DMS79 treated with DMSO at 0.1 percent for 48 hours (cell line): ENCODE results near the gene PCBP3.
"Not testable (repeated sequence)": the region's sequence is repeated elsewhere in the genome, so short reads cannot be mapped to it uniquely, and the experiment has no call there.

ENCODE experiments used
- DNase-seq: peaks from one replicate; lab custom pipeline; 2025; lab: John Stamatoyannopoulos, UW

The PCBP3 gene

DNA sequence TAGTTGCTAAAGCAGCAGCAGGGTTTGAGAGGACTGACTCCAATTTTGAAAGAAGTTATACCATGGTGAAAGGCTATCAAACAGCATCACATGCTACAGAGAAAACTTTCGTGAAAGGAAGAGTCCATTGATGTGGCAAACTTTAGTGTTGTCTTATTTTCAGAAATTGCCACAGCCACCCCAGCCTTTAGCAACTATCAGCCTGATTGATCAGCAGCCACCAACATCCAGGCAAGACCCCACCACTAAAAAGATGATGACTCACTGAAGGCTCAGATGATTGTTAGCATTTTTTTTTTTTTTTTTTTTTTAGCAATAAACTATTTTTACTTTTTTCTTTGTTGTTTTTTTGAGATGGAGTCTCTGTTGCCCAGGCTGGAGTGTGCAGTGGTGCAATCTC lies 35.3 kb downstream of the PCBP3 start:
- not testable (repeated sequence) for DNase-seq

DNA sequence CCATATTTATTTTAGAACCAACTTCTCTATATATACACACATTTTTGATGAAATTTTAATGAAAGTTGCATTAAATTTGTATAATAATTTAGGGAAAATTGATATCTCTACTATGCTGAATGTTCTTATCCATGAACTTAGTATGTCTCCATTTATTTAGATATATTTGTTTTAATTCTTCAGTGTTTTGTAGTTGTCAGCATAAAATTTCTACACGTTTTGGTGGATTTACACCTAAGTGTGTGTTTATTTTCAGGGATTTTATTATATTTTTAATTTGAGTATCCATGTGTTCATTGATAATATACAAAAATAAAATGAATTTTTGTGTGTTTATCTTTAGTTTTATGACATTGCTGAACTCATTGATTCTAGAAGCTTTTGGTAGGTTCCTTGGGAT lies 36.7 kb downstream of the PCBP3 start:
- no peak for DNase-seq

GRCh38 chr21:45695086-45695485 lies 51.6 kb downstream of the PCBP3 start:
- DNase-seq, result no peak

DNA sequence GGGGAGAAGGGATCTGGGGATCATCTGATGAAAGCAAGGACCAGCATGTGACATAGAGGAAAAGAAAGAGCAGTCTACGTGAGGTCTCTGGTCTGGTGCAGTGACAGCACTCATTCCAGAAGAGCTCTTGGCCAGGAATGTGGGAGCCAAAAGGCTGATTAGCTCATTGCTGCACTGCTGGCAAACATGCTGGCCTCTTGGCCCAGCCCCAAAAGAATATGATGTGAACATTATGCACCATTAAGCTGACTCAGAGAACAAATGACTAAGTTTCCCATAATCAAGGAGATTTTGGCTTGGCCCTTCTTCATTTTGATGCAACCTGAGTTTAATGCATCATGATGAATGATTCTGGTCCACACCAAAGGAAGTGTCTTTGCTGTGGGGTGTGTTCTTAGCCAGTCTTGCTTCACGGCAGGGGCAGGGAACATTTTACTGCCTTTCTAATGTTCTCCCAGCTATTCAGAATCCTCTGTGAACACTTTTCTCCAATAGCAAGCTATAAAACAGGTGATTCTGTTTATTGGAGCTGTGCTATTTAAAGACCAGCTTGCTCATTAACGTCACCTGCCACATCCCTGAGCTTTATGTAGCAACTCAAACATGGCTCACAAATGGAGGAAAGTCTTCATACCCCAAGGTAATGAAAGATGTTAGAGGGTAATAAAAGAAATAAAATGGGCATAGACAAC lies 55.1 kb downstream of the PCBP3 start:
- peak; percentile 7 for DNase-seq

DNA sequence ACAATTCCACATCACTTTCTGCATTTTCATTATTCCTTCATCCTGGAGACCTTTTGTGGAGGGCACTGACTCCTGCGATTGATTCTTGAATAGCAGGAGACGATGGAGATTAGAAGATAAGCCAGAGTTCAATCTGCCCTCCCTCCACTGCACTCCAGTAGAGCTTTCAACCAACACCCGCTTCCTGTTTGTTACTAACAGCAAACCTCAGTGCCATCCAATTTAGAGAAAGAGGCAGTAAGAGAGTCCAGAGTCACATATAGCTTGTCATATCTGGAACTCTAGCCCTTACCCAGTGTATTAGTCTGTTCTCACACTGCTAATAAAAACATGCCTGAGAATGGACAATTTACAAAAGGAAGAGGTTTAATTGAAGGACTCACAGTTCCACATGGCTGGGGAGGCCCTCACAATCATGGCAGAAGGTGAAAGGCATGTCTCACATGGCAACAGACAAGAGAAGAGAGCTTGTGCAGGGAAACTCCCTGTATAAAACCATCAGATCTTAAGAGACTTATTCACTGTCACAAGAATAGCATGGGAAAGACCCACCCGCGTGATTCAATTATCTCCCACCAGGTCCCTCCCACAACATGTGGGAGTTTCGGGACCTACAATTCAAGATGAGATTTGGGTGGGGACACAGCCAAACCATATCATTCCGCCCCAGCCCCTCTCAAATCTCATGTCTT lies 55.9 kb downstream of the PCBP3 start:
- no peak for DNase-seq

- no peak for DNase-seq
Measured at GRCh38 chr21:45699966-45700365, 56.4 kb downstream of the PCBP3 start.

GRCh38 chr21:45700461-45700860 lies 56.9 kb downstream of the PCBP3 start:
- no peak for DNase-seq

DNA sequence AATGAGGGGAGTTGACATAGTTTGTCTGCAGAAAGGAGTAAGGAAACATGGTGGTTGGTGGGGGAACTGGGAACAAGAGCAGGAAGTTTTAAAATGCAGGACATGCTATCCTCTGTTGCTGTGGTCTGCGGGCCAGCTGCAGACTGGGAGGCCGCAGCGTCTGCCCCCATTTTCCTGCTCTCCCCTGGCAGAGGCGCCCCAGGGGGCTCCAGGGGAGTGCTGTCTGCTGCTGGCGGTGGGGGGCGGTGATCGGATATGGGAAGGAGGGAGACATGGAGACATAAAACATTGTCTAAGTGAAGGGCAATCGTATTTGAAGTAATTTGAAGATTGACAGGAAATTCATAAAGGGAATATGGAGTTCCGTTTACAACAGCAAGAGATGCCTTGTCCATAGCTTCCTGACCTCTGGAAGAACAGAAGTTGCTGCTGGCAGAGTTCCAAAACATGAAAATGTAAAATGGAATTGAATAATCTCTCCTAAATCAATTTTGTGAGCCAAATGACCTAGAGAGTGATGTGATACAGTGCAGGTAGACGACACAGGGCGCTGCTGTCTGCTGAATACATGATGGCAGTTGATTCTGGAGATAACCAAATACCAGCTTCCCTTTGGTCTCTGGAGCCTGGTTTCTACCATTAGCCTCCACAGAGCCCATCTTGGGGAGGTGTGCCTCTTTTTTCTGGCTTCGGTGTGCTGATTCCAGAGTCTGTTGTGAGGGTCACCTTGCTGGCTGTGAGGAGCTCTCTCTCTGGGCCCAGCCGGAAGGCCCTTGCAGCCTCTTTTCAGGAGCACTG lies 61.0 kb downstream of the PCBP3 start:
- DNase-seq, result no peak

GRCh38 chr21:45706299-45706698 lies 62.8 kb downstream of the PCBP3 start:
- DNase-seq, result no peak

DNA sequence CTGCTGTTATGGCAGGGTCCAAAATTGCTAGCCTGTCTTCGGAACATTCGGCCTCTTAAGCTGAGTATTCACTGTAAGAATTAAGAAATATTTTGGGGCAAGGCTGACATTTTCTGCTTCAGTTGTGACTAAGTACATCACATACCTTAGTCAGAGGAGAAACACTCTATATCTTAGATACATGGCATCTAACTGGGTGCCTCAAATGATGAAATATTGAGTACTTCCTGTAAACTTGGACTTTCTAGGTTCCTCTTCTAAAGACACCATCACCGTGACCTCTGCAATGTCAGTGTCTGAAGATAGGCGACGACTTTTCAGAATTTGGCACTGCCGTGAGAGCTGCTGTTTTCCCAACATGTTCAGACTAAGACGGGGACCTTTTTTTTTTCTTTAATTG lies 65.6 kb downstream of the PCBP3 start:
- no peak for DNase-seq

- DNase-seq, result no peak
Measured at GRCh38 chr21:45709696-45710268, 66.3 kb downstream of the PCBP3 start.

DNA sequence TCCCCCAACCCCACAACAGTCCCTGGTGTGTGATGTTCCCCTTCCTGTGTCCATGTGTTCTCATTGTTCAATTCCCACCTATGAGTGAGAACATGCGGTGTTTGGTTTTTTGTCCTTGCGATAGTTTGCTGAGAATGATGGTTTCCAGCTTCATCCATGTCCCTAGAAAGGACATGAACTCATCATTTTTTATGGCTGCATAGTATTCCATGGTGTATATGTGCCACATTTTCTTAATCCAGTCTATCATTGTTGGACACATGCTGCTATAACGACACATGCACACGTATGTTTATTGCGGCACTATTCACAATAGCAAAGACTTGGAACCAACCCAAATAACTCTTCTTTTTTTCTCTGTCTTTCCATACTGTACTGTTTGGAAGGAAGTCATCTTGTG lies 66.8 kb downstream of the PCBP3 start:
- not testable (repeated sequence) for DNase-seq

- peak; percentile 60 for DNase-seq
Measured at GRCh38 chr21:45713613-45714012, 70.1 kb downstream of the PCBP3 start.

- DNase-seq, result no peak
Measured at GRCh38 chr21:45715441-45715840, 71.9 kb downstream of the PCBP3 start.

- no peak for DNase-seq
Measured at GRCh38 chr21:45718413-45718812, 74.9 kb downstream of the PCBP3 start.

DNA sequence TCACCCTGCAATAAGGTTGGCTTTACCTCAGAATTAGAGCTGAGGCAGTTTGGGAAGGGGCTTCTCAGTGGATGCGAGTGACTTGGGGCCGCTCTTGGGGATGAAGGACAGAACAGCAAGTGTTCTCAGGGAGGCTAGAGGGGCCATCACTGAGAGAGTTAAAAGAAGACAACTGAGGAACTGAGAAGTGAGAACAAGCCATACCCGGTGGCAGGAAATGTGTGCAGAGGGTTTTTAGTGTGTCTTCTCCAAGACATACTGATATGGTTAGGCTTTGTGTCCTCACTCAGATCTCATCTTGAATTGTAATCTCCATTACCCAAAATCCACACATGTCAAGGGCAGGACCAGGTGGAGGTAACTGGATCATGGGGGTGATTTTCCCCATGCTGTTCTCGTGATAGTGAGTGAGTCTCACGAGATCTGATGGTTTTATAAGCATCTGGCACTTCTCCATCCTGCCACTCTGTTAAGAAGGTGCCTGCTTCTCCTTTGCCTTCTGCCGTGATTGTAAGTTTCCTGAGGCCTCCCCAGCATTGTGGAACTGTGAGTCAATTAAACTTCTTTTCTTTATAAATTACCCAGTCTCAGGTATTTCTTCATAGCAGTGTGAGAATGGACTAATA lies 75.8 kb downstream of the PCBP3 start:
- DNase-seq, result no peak

DNA sequence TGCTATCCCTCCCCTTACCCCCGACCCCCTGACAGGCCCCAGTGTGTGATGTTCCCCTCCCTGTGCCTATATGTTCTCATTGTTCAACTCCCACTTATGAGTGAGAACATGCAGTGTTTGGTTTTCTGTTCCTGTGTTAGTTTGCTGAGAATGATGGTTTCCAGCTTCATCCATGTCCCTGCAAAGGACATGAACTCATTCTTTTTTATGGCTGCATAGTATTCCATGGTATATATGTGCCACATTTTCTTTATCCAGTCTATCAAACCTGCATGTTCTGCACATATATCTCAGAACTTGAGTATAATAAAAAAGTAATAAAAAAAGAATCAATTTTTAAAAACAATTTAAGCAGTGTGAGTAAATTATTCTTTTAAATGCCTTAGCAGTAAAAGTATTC lies 76.7 kb downstream of the PCBP3 start:
- not testable (repeated sequence) for DNase-seq

GRCh38 chr21:45721671-45722070 lies 78.1 kb downstream of the PCBP3 start:
- DNase-seq, result no peak

GRCh38 chr21:45723049-45723958 lies 79.8 kb downstream of the PCBP3 start:
- no peak for DNase-seq

- DNase-seq, result no peak
Measured at GRCh38 chr21:45724345-45724961, 80.9 kb downstream of the PCBP3 start.
